OCI-LY7 (cell line): ENCODE data around the gene SLC37A2. TPM values are rescaled to one million over a fixed set of nuclear protein-coding genes. Genes with fewer than 3 reads are reported as not detected.

Experiments used
- BruUV-seq: library from RNA; stranded (reverse); fragments of 400-500 nt; replicated peaks from 2 replicates; lab custom pipeline; 2021; lab: Mats Ljungman, UMichigan
- CTCF ChIA-PET: fragments of 300-600 bp; sonication (Branson Sonifier 250); formaldehyde crosslinking; loops from one replicate; lab custom pipeline; 2022; ENCODE audit warnings: antibody characterized with exemption; ENCODE audit not compliant: unreplicated experiment; lab: Charles Lee
- POLR2A ChIA-PET: fragments of 300-600 bp; sonication (Branson Sonifier 250); formaldehyde crosslinking; loops from one replicate; lab custom pipeline; 2022; ENCODE audit warnings: antibody characterized with exemption; lab: Charles Lee
- DNase-seq: peaks from one replicate; pipeline ENCODE4 v3.0.0-alpha.2; 2015; ENCODE audit warnings: low spot score
- H2AFZ ChIP-seq: fragments of 200-600 bp; sonication (generic), shearing (Covaris generic); 2 replicates; pipeline ENCODE4 v1.6.1; 2014; ENCODE audit warnings: mild to moderate bottlenecking, antibody characterized with exemption, low read length, moderate library complexity
- H3K27ac ChIP-seq: fragments of 200-600 bp; sonication (generic); 2 replicates; pipeline ENCODE4 v1.5.1; 2014; ENCODE audit warnings: mixed run types, low read depth, mild to moderate bottlenecking, moderate library complexity, low read length, inconsistent platforms; ENCODE audit not compliant: poor library complexity, severe bottlenecking
- H3K36me3 ChIP-seq: fragments of 200-600 bp; sonication (generic); 2 replicates; pipeline ENCODE4 v1.6.1; 2014; ENCODE audit warnings: mild to moderate bottlenecking, antibody characterized with exemption, low read length, moderate library complexity, mixed read lengths; ENCODE audit not compliant: insufficient read depth
- H3K4me1 ChIP-seq: fragments of 200-600 bp; sonication (generic); 2 replicates; pipeline ENCODE4 v1.5.1; 2014; ENCODE audit warnings: mild to moderate bottlenecking, low read length; ENCODE audit not compliant: insufficient read depth, poor library complexity, severe bottlenecking
- H3K4me2 ChIP-seq: fragments of 200-600 bp; sonication (generic); 2 replicates; pipeline ENCODE4 v1.6.1; 2014; ENCODE audit warnings: mild to moderate bottlenecking, low read length
- H3K4me3 ChIP-seq: fragments of 200-600 bp; sonication (generic); 2 replicates; pipeline ENCODE4 v1.5.1; 2014; ENCODE audit warnings: mild to moderate bottlenecking, low read depth, low read length; ENCODE audit not compliant: poor library complexity, severe bottlenecking
- H3K79me2 ChIP-seq: fragments of 200-600 bp; sonication (generic); 2 replicates; pipeline ENCODE4 v1.6.1; 2016; ENCODE audit warnings: low read depth, mild to moderate bottlenecking, low read length, moderate library complexity, mixed read lengths; ENCODE audit not compliant: insufficient read depth
- H3K9me2 ChIP-seq: fragments of 200-600 bp; sonication (generic); 2 replicates; pipeline ENCODE4 v1.6.1; 2016; ENCODE audit warnings: mild to moderate bottlenecking, low read length, mixed read lengths; ENCODE audit not compliant: insufficient read depth
- H3K9me3 ChIP-seq: fragments of 200-600 bp; sonication (generic); 2 replicates; pipeline ENCODE4 v1.6.1; 2014; ENCODE audit warnings: mild to moderate bottlenecking, mixed run types, low read length, mixed read lengths
- H4K20me1 ChIP-seq: fragments of 200-600 bp; sonication (generic); 2 replicates; pipeline ENCODE4 v1.6.1; 2014; ENCODE audit warnings: mild to moderate bottlenecking, antibody characterized with exemption, low read length, moderate library complexity, mixed read lengths; ENCODE audit not compliant: insufficient read depth
- CTCF ChIP-seq: fragments of 200-600 bp; sonication (generic); conservative IDR thresholded peaks from 2 replicates; pipeline ENCODE4 v1.5.1; 2014; ENCODE audit warnings: mild to moderate bottlenecking, antibody characterized with exemption, low read length, moderate library complexity, mixed read lengths
- EZH2phosphoT487 ChIP-seq: fragments of 200-600 bp; sonication (generic); IDR thresholded peaks from 2 replicates; pipeline ENCODE4 v1.6.1; 2018; ENCODE audit warnings: low read depth, borderline replicate concordance, mild to moderate bottlenecking, mixed run types, antibody characterized with exemption, low read length, moderate library complexity, mixed read lengths
- intact Hi-C: fragments of 100-400 bp; cut with micrococcal nuclease; formaldehyde crosslinking; loops from one replicate; pipeline ENCODE4 v1.10.0; 2022; ENCODE audit not compliant: unreplicated experiment
- total RNA-seq, 2 experiments: library from RNA; depleted of rRNA in 1 of 2; stranded (reverse); fragments of >200 nt in 1 of 2; shearing (Covaris generic) in 1 of 2; gene quantifications; 2 replicates each; pipeline ENCODE4 v1.2.3, GENCODE V29; 2014 to 2022

Gene SLC37A2
- total RNA-seq, 2 experiments from 2014 or later: 0.57 to 0.93 TPM

- Histone ChIP-seq H3K4me1 (peaks cover 45% of the 10 kb centered on the region), H3K4me2 (no peak overlapping the region), H3K9me2 (no peaks in the 10 kb centered on the region), H3K9me3 (no peaks in the 10 kb centered on the region), H2AFZ (peak overlapping the region; percentile 27; the same call in 1 of the 2 replicates), H3K79me2 (no peaks in the 10 kb centered on the region), H3K27ac (no peak overlapping the region), H3K4me3 (no peak overlapping the region), H3K36me3 (no peaks in the 10 kb centered on the region), H4K20me1 (no peaks in the 10 kb centered on the region)
- POLR2A ChIA-PET: interaction anchor here (0.5 to 3.8 kb wide), 5 partner anchors 42 to 411 kb away, joined by 3 to 15 read pairs (median 4); partner anchors contain the start of gene TMEM218
- intact Hi-C loops: loop anchor here (5.0 kb wide), 1 partner anchor 43 kb away; the partner anchor contains the start of gene TMEM218
- no TSS peak for BruUV-seq
- CTCF ChIA-PET: interaction anchor here (1.0 kb wide), 1 partner anchor 42 kb away, joined by 3 read pairs; the partner anchor contains the start of gene TMEM218
- DNase-seq: no peak
- TF ChIP-seq EZH2phosphoT487: no peak
- no peak for TF ChIP-seq CTCF
Measured at GRCh38 chr11:125069796-125070195, 6.7 kb downstream of the SLC37A2 start.

DNA sequence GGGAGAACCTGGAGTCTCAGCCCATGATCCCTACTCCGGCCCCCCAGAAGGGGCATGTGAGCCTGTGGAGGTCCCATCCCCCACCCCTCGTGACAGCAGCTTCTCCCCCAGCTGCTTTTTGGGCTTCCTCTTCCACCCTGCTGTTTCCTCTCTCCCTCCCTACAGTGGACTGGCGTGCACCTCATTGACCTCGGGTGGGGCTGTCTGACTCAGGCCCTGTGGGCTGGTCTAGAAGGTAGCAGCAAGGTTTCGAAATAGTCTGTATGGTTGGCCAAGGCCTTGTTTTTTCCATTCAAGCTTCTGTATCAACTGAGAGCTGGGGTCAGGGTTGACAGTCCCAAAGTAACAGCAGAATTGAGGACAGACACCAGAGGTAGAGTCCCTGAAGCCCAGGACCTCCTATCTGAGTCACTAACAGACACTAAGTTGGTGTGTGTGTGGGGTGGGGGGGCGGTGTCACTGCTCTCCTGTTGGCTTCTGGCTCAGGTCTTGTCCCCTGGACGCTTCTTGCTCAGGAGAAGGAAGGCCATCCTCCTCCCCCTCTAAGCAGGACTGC, 7.7 kb downstream of the SLC37A2 start:
- intact Hi-C loops: loop anchor here (5.0 kb wide), 1 partner anchor 42 kb away; the partner anchor contains the start of gene TMEM218
- ChIA-PET POLR2A (interaction anchor here (0.5 to 3.8 kb wide), 2 partner anchors 41 to 1327 kb away, joined by 4 to 15 read pairs; partner anchors contain the start of gene TMEM218), CTCF (interaction anchor here (1.0 kb wide), 1 partner anchor 41 kb away, joined by 3 read pairs; the partner anchor contains the start of gene TMEM218)
- no peak overlapping the region for H3K4me3 ChIP-seq
- peaks cover 45% of the 10 kb centered on the region for H3K4me1 ChIP-seq
- no peaks in the 10 kb centered on the region for H3K36me3 ChIP-seq
- TF ChIP-seq EZH2phosphoT487 (no peak), CTCF (no peak)
- H3K79me2 ChIP-seq: no peaks in the 10 kb centered on the region
- no peaks in the 10 kb centered on the region for H3K9me2 ChIP-seq
- peak overlapping the region; percentile 77 for H3K4me2 ChIP-seq
- H2AFZ ChIP-seq: peak overlapping the region; percentile 27; the same call in 1 of the 2 replicates
- peak; percentile 33 for DNase-seq
- no peak overlapping the region for H3K27ac ChIP-seq
- no peaks in the 10 kb centered on the region for H4K20me1 ChIP-seq
- BruUV-seq: no TSS peak
- no peaks in the 10 kb centered on the region for H3K9me3 ChIP-seq
